IMR-90 (cell line): Measurements from ENCODE around the gene SEL1L3. TPM values are rescaled to one million over a fixed set of nuclear protein-coding genes. Genes with fewer than 3 reads are reported as not detected.

Experiments used
- ATAC-seq: fragments of 200-7000 bp; cut with Tn5 transposase; 2 replicates; pipeline ENCODE4 v1.9.1; 2020; ENCODE audit warnings: low read depth, mild to moderate bottlenecking, moderate library complexity
- BruUV-seq: library from RNA; stranded (reverse); fragments of 400-500 nt; replicated peaks from 2 replicates; lab custom pipeline; 2021; lab: Mats Ljungman, UMichigan
- CTCF ChIA-PET: fragments of 300-600 bp; formaldehyde crosslinking; extraction: SDS; loops from one replicate; lab custom pipeline; 2021; ENCODE audit warnings: antibody characterized with exemption; lab: Yijun Ruan, JAX
- POLR2A ChIA-PET: fragments of 300-600 bp; sonication (Branson Sonifier 250); formaldehyde crosslinking; loops from one replicate; lab custom pipeline; 2022; ENCODE audit warnings: antibody characterized with exemption; ENCODE audit not compliant: unreplicated experiment; lab: Charles Lee
- DNase-seq: peaks from one replicate; pipeline ENCODE4 v3.0.0; 2013
- H2AFZ ChIP-seq: replicated peaks from 2 replicates; pipeline ENCODE3; 2013; ENCODE audit warnings: low read length, mild to moderate bottlenecking; ENCODE audit not compliant: poor library complexity
- H2AK5ac ChIP-seq: 2 replicates; pipeline ENCODE4 v1.6.1; 2013; ENCODE audit warnings: low read depth, low read length, inconsistent platforms
- H2AK9ac ChIP-seq: replicated peaks from 2 replicates; pipeline ENCODE3; 2013; ENCODE audit warnings: mild to moderate bottlenecking, low read depth, low read length, moderate library complexity; ENCODE audit not compliant: poor library complexity
- H2BK120ac ChIP-seq: 2 replicates; pipeline ENCODE4 v1.6.1; 2013; ENCODE audit warnings: low read depth, low read length, inconsistent platforms
- H2BK15ac ChIP-seq: 3 replicates; pipeline ENCODE4 v1.6.1; 2013; ENCODE audit warnings: low read depth, low read length, inconsistent platforms
- H2BK20ac ChIP-seq: 2 replicates; pipeline ENCODE4 v1.6.1; 2013; ENCODE audit warnings: low read depth, mild to moderate bottlenecking, inconsistent platforms, low read length, moderate library complexity
- H2BK5ac ChIP-seq: 2 replicates; pipeline ENCODE4 v1.6.1; 2013; ENCODE audit warnings: mild to moderate bottlenecking, low read depth, low read length, inconsistent platforms; ENCODE audit not compliant: poor library complexity, severe bottlenecking
- H3K14ac ChIP-seq: replicated peaks from 2 replicates; pipeline ENCODE4 v1.6.1; 2013; ENCODE audit warnings: low read depth, low read length, inconsistent platforms
- H3K18ac ChIP-seq: 2 replicates; pipeline ENCODE4 v1.6.1; 2013; ENCODE audit warnings: low read depth, low read length, control low read depth
- H3K23ac ChIP-seq: 2 replicates; pipeline ENCODE4 v1.6.1; 2013; ENCODE audit warnings: low read depth, low read length, inconsistent platforms
- H3K27ac ChIP-seq: 2 replicates; pipeline ENCODE4 v1.5.1; 2013; ENCODE audit warnings: mild to moderate bottlenecking, control low read depth, low read length; ENCODE audit not compliant: insufficient read depth
- H3K27me3 ChIP-seq: 2 replicates; pipeline ENCODE4 v1.6.1; 2013; ENCODE audit warnings: low read length; ENCODE audit not compliant: control insufficient read depth, insufficient read depth
- H3K36me3 ChIP-seq: 2 replicates; pipeline ENCODE4 v1.6.1; 2013; ENCODE audit warnings: low read length, mixed read lengths; ENCODE audit not compliant: control insufficient read depth, insufficient read depth
- H3K4ac ChIP-seq: 2 replicates; pipeline ENCODE4 v1.6.1; 2013; ENCODE audit warnings: low read depth, low read length, inconsistent platforms
- H3K4me1 ChIP-seq: 2 replicates; pipeline ENCODE4 v1.6.1; 2013; ENCODE audit warnings: low read length, mixed read lengths; ENCODE audit not compliant: control insufficient read depth, insufficient read depth
- H3K4me2 ChIP-seq: 2 replicates; pipeline ENCODE4 v1.6.1; 2013; ENCODE audit warnings: low read depth, mild to moderate bottlenecking, control low read depth, low read length, moderate library complexity
- H3K4me3 ChIP-seq: 2 replicates; pipeline ENCODE4 v1.5.1; 2013; ENCODE audit warnings: low read depth, mild to moderate bottlenecking, control low read depth, low read length, moderate library complexity; ENCODE audit not compliant: insufficient read depth
- H3K56ac ChIP-seq: 2 replicates; pipeline ENCODE4 v1.6.1; 2013; ENCODE audit warnings: low read length, inconsistent platforms; ENCODE audit not compliant: insufficient read depth; ENCODE audit errors: extremely low read depth
- H3K79me1 ChIP-seq, 2 experiments: 2 replicates each; pipeline ENCODE4 v1.6.1; 2013; ENCODE audit warnings: low read length in 2 of 2, inconsistent platforms in 1 of 2, low read depth in 1 of 2
- H3K9ac ChIP-seq: 2 replicates; pipeline ENCODE4 v1.6.1; 2013; ENCODE audit warnings: low read depth, low read length, control low read depth
- H3K9me1 ChIP-seq: 2 replicates; pipeline ENCODE4 v1.6.1; 2013; ENCODE audit warnings: low read length, inconsistent platforms; ENCODE audit not compliant: insufficient read depth
- H3K9me3 ChIP-seq: 2 replicates; pipeline ENCODE4 v1.6.1; 2013; ENCODE audit warnings: low read length; ENCODE audit not compliant: control insufficient read depth, insufficient read depth
- H4K20me1 ChIP-seq: 2 replicates; pipeline ENCODE4 v1.6.1; 2013; ENCODE audit warnings: low read length, inconsistent platforms; ENCODE audit not compliant: insufficient read depth
- H4K5ac ChIP-seq: 2 replicates; pipeline ENCODE4 v1.6.1; 2013; ENCODE audit warnings: mild to moderate bottlenecking, low read depth, low read length, control low read depth
- H4K8ac ChIP-seq, 2 experiments: 2 replicates each; pipeline ENCODE4 v1.6.1; 2013; ENCODE audit warnings: low read depth in 2 of 2, low read length in 2 of 2, control low read depth in 1 of 2, inconsistent platforms in 1 of 2
- H4K91ac ChIP-seq: 2 replicates; pipeline ENCODE4 v1.6.1; 2013; ENCODE audit warnings: low read depth, low read length, inconsistent platforms; ENCODE audit not compliant: insufficient read depth
- MAFK ChIP-seq: IDR thresholded peaks from 2 replicates; pipeline ENCODE4 v1.6.1; 2012; ENCODE audit warnings: low read depth, low read length, improper control_type of control experiment
- MAZ ChIP-seq: IDR thresholded peaks from 2 replicates; pipeline ENCODE4 v1.6.1; 2012; ENCODE audit warnings: low read depth, mild to moderate bottlenecking, low read length, improper control_type of control experiment, moderate library complexity, borderline replicate concordance
- MXI1 ChIP-seq: IDR thresholded peaks from 2 replicates; pipeline ENCODE4 v1.6.1; 2012; ENCODE audit warnings: low read depth, mild to moderate bottlenecking, low read length, moderate library complexity, borderline replicate concordance
- NFE2L2 ChIP-seq: fragments of 150-350 bp; IDR thresholded peaks from 2 replicates; pipeline ENCODE4 v1.6.1; 2016; ENCODE audit warnings: low read depth, mild to moderate bottlenecking, low read length
- POLR2A ChIP-seq: IDR thresholded peaks from 2 replicates; pipeline ENCODE4 v1.6.1; 2012; ENCODE audit warnings: mild to moderate bottlenecking, low read depth, low read length
- RAD21 ChIP-seq: IDR thresholded peaks from 2 replicates; pipeline ENCODE4 v1.6.1; 2012; ENCODE audit warnings: low read length, improper control_type of control experiment
- RCOR1 ChIP-seq: IDR thresholded peaks from 2 replicates; pipeline ENCODE4 v1.6.1; 2012; ENCODE audit warnings: mild to moderate bottlenecking, low read length, improper control_type of control experiment; ENCODE audit not compliant: insufficient replicate concordance
- SMC3 ChIP-seq: fragments of 150-350 bp; IDR thresholded peaks from 2 replicates; pipeline ENCODE4 v1.6.1; 2016; ENCODE audit warnings: low read depth, mild to moderate bottlenecking, antibody characterized with exemption, low read length, moderate library complexity
- USF2 ChIP-seq: fragments of 150-350 bp; IDR thresholded peaks from 2 replicates; pipeline ENCODE4 v1.6.1; 2017; ENCODE audit warnings: mild to moderate bottlenecking, antibody characterized with exemption, low read length, low read depth
- dilution Hi-C: fragments of 300-500 bp; cut with HindIII; formaldehyde crosslinking; loops from one replicate; pipeline ENCODE4 v1.14.3; 2018; ENCODE audit warnings: low sequenced_read_pairs; ENCODE audit not compliant: unreplicated experiment
- in situ Hi-C: fragments of 300-500 bp; cut with MboI; formaldehyde crosslinking; loops from 3 replicates; pipeline ENCODE4 v1.14.3; 2019; ENCODE audit warnings: low sequenced_read_pairs, inconsistent platforms, mixed read lengths
- intact Hi-C: fragments of 100-400 bp; cut with micrococcal nuclease; formaldehyde crosslinking; loops from 2 replicates; pipeline ENCODE4 v1.10.0; 2022
- polyA plus RNA-seq, 3 experiments: library from polyadenylated mRNA; depleted of rRNA; stranded (reverse); fragments of >200 nt; gene quantifications; 2 replicates each; pipeline ENCODE4 v1.2.3, GENCODE V29; 2012; ENCODE audit warnings: low replicate concordance in 1 of 3
- total RNA-seq: library from RNA; depleted of rRNA; stranded (reverse); fragments of >200 nt; gene quantifications from 2 replicates; pipeline ENCODE4 v1.2.3, GENCODE V29; 2012

Gene SEL1L3
- total and polyA plus RNA-seq, 2 of the 4 experiments (the other 2 are of a cell fraction): 16.4 to 43.7 TPM

- H3K79me1 ChIP-seq: no peaks in the 10 kb centered on the region
- H3K27ac ChIP-seq: no peak overlapping the region
- TF ChIP-seq SMC3 (no peak), NFE2L2 (no peak), RCOR1 (no peak), MAFK (no peak), MXI1 (no peak), MAZ (no peak), POLR2A (no peak), RAD21 (no peak), USF2 (no peak)
- dilution Hi-C loops: no loop called here
- H3K9me1 ChIP-seq: no peaks in the 10 kb centered on the region
- H4K20me1 ChIP-seq: no peaks in the 10 kb centered on the region
- ChIA-PET CTCF (interaction anchor here (1.6 kb wide), 1 partner anchor 336 kb away, joined by 5 read pairs; no protein-coding TSS in a partner anchor), POLR2A (no interaction called here)
- H2AFZ ChIP-seq: no peak overlapping the region
- no peaks in the 10 kb centered on the region for H3K9me3 ChIP-seq
- no peak overlapping the region for H4K5ac ChIP-seq
- H4K91ac ChIP-seq: no peak overlapping the region
- no peak overlapping the region for H3K14ac ChIP-seq
- H2AK5ac ChIP-seq: no peak overlapping the region
- no peak overlapping the region for H3K9ac ChIP-seq
- no peak for ATAC-seq
- no peak overlapping the region for H3K4me2 ChIP-seq
- no peaks in the 10 kb centered on the region; the same call in 1 of the 2 replicates for H3K4me1 ChIP-seq
- H3K27me3 ChIP-seq: no peaks in the 10 kb centered on the region
- H2BK5ac ChIP-seq: no peak overlapping the region
- no peak overlapping the region for H4K8ac ChIP-seq
- H3K36me3 ChIP-seq: peaks cover 9% of the 10 kb centered on the region
- intact Hi-C loops: no loop called here
- no peak for DNase-seq
- no TSS peak for BruUV-seq
- H2BK20ac ChIP-seq: no peak overlapping the region
- H3K23ac ChIP-seq: no peak overlapping the region
- H3K4me3 ChIP-seq: no peak overlapping the region
- H2AK9ac ChIP-seq: no peak overlapping the region
- H2BK120ac ChIP-seq: no peak overlapping the region
- no peak overlapping the region for H3K4ac ChIP-seq
- in situ Hi-C loops: no loop called here
- H2BK15ac ChIP-seq: no peak overlapping the region
- H3K56ac ChIP-seq: no peak overlapping the region
- H3K18ac ChIP-seq: no peak overlapping the region
Measured at GRCh38 chr4:25776795-25777194, 86.0 kb downstream of the SEL1L3 start.
